HG03575 (cell line): Measurements from ENCODE around the gene SERPINA9.

Experiments
- ATAC-seq: cut with Tn5 transposase; IDR thresholded peaks from one replicate; pipeline ENCODE4 v1.9.1; 2021; ENCODE audit not compliant: unreplicated experiment, insufficient number of reproducible peaks, low FRiP score; ENCODE audit errors: extremely low read depth

SERPINA9 gene

GRCh38 chr14:94466706-94467370, 9.2 kb downstream of the SERPINA9 start:
- ATAC-seq: no peak

GRCh38 chr14:94465042-94465441, 11.0 kb downstream of the SERPINA9 start:
- no peak for ATAC-seq

- no peak for ATAC-seq
These were observed 11.7 kb downstream of the SERPINA9 start for GRCh38 chr14:94464290-94464689.

- ATAC-seq: no peak
These were observed 13.0 kb downstream of the SERPINA9 start for GRCh38 chr14:94462763-94463572.

- no peak for ATAC-seq
These were observed 13.8 kb downstream of the SERPINA9 start for GRCh38 chr14:94462219-94462551.

GRCh38 chr14:94461526-94462218, 14.3 kb downstream of the SERPINA9 start:
- no peak for ATAC-seq

GRCh38 chr14:94460631-94461416, 15.2 kb downstream of the SERPINA9 start:
- ATAC-seq: no peak

- no peak for ATAC-seq
These were observed 17.3 kb downstream of the SERPINA9 start for GRCh38 chr14:94458558-94459205.

- no peak for ATAC-seq
These were observed 17.9 kb downstream of the SERPINA9 start for GRCh38 chr14:94458096-94458495.

GRCh38 chr14:94455928-94456327, 20.1 kb downstream of the SERPINA9 start:
- ATAC-seq: no peak

- ATAC-seq: no peak
These were observed 24.2 kb downstream of the SERPINA9 start for GRCh38 chr14:94451826-94452225.

GRCh38 chr14:94451091-94451771, 24.8 kb downstream of the SERPINA9 start:
- no peak for ATAC-seq

GRCh38 chr14:94450722-94451090, 25.3 kb downstream of the SERPINA9 start:
- no peak for ATAC-seq

- ATAC-seq: no peak
These were observed 26.1 kb downstream of the SERPINA9 start for GRCh38 chr14:94449930-94450329.

GRCh38 chr14:94448071-94448808, 27.8 kb downstream of the SERPINA9 start:
- no peak for ATAC-seq

GRCh38 chr14:94447206-94447605, 28.8 kb downstream of the SERPINA9 start:
- ATAC-seq: no peak

- ATAC-seq: no peak
These were observed 29.9 kb downstream of the SERPINA9 start for GRCh38 chr14:94446126-94446525.

- no peak for ATAC-seq
These were observed 31.0 kb downstream of the SERPINA9 start for GRCh38 chr14:94445003-94445402.
